RWPE1 (cell line): ENCODE results near the gene HS6ST3.

Source experiments
- CTCF ChIA-PET: fragments of 350-600 bp; sonication (Branson Sonifier 250); formaldehyde crosslinking; extraction: SDS; loops from one replicate; lab custom pipeline; 2021; lab: Yijun Ruan, JAX
- POLR2A ChIA-PET: fragments of 400-600 bp; formaldehyde crosslinking; extraction: SDS; loops from one replicate; lab custom pipeline; 2020; ENCODE audit warnings: antibody characterized with exemption; ENCODE audit not compliant: low non-redundant PET; lab: Yijun Ruan, JAX
- DNase-seq: peaks from one replicate; pipeline ENCODE4 v3.0.0; 2012; ENCODE audit warnings: low spot score
- H3K27ac ChIP-seq: fragments of 450-650 bp; 2 replicates; pipeline ENCODE4 v1.5.1; 2017
- CTCF ChIP-seq: fragments of 450-650 bp; conservative IDR thresholded peaks from 2 replicates; pipeline ENCODE4 v1.5.1; 2017; ENCODE audit warnings: low read depth, mild to moderate bottlenecking

Gene HS6ST3

GRCh38 chr13:96080676-96081075 is 9.2 kb upstream of the HS6ST3 start:
- DNase-seq, result no peak
- CTCF ChIA-PET, result no interaction called here
- POLR2A ChIA-PET, result no interaction called here
- no peak for TF ChIP-seq CTCF
- no peak overlapping the region for H3K27ac ChIP-seq

DNA sequence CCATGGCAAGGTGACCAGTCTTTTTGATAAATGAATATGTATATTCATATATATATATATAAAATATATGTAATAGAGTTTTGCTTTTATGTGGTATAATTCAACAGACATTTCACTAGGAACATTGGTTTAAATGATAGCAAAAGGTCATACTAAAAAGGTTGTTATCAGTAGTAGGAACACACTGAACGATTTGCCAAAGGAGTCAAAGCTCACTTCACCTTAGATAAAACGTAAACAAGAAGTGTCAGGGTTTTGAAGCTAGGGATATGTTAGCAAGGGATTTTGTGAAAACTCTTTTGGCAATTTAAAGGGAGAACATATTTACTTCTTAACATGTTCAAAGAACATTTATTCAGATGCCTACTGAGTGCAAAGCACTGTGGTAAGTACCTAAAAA is 8.0 kb upstream of the HS6ST3 start:
- no peak overlapping the region for H3K27ac ChIP-seq
- no peak for DNase-seq
- ChIA-PET CTCF (no interaction called here), POLR2A (no interaction called here)
- TF ChIP-seq CTCF, result no peak

DNA sequence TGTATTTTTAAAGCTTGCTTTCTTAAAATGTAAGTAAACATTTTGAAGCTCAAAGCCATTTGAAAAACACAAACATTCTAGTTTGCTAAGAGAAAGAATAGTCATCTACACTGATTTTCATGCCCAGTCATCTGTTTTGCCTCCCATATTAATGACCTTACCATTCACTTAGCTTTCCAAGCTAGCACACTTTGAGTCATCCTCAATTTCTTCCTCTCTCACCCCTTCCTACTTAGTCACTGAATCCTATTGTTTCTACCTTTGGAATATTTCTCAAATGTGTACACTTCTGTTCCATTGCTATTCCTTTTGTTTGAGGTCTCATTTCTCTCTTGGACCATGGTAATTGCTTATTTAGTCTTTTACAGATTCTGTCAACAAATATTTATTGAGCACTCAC is 7.3 kb upstream of the HS6ST3 start:
- no peak for TF ChIP-seq CTCF
- ChIA-PET CTCF (interaction anchor here (0.7 kb wide), 1 partner anchor 12 kb away, joined by 3 read pairs; no protein-coding TSS in a partner anchor), POLR2A (no interaction called here)
- DNase-seq, result no peak
- H3K27ac ChIP-seq, result no peak overlapping the region

- TF ChIP-seq CTCF, result no peak
- CTCF ChIA-PET, result no interaction called here
- no peak for DNase-seq
- H3K27ac ChIP-seq, result no peak overlapping the region
- POLR2A ChIA-PET, result no interaction called here
Observed at GRCh38 chr13:96086736-96087135, 3.2 kb upstream of the HS6ST3 start.

- POLR2A ChIA-PET, result no interaction called here
Observed at GRCh38 chr13:96089139-96089538, 768 bp upstream of the HS6ST3 start.

GRCh38 chr13:96090240-96091101 is 564 bp downstream of the HS6ST3 start:
- CTCF ChIA-PET, result interaction anchor here (0.7 kb wide), 1 partner anchor 15 kb away, joined by 3 read pairs; no protein-coding TSS in a partner anchor
- DNase-seq, result peak; percentile 14
- POLR2A ChIA-PET, result no interaction called here
- no peak for TF ChIP-seq CTCF
- H3K27ac ChIP-seq, result no peak overlapping the region

More at GRCh38 chr13:96089139-96089538, 768 bp upstream of the HS6ST3 start:
- no peak for TF ChIP-seq CTCF
- no peak overlapping the region for H3K27ac ChIP-seq
- DNase-seq, result no peak
- CTCF ChIA-PET, result no interaction called here
